RWPE2 (cell line): ENCODE measurements around the gene RBM18.

Experiments
- ATAC-seq: fragments of 200-7000 bp; cut with Tn5 transposase; 3 replicates; pipeline ENCODE4 v1.9.1; 2021; ENCODE audit warnings: low read depth
- DNase-seq: peaks from one replicate; pipeline ENCODE4 v3.0.0-alpha.2; 2020; ENCODE audit warnings: low spot score
- H3K27ac ChIP-seq: fragments of 450-650 bp; 2 replicates; pipeline ENCODE4 v1.5.1; 2017; ENCODE audit warnings: mild to moderate bottlenecking; ENCODE audit not compliant: poor library complexity, severe bottlenecking
- H3K27me3 ChIP-seq: fragments of 250-450 bp; sonication (Bioruptor Pico); 2 replicates; pipeline ENCODE4 v1.5.1; 2021; ENCODE audit warnings: mild to moderate bottlenecking, moderate library complexity; ENCODE audit not compliant: insufficient read depth, poor library complexity, severe bottlenecking
- H3K36me3 ChIP-seq: fragments of 250-450 bp; sonication (Bioruptor Pico); 2 replicates; pipeline ENCODE4 v1.5.1; 2020; ENCODE audit warnings: low read depth, mild to moderate bottlenecking, moderate library complexity
- H3K4me1 ChIP-seq: fragments of 250-450 bp; sonication (Bioruptor Pico); 2 replicates; pipeline ENCODE4 v1.5.1; 2021; ENCODE audit warnings: mild to moderate bottlenecking, moderate library complexity; ENCODE audit not compliant: insufficient read depth, poor library complexity, severe bottlenecking
- H3K4me3 ChIP-seq: fragments of 250-450 bp; sonication (Bioruptor Pico); 2 replicates; pipeline ENCODE4 v1.5.1; 2021; ENCODE audit warnings: mild to moderate bottlenecking, moderate library complexity; ENCODE audit not compliant: severe bottlenecking
- H3K9me3 ChIP-seq: fragments of 250-450 bp; sonication (Bioruptor Pico); 2 replicates; pipeline ENCODE4 v1.5.1; 2021; ENCODE audit warnings: mild to moderate bottlenecking, moderate library complexity; ENCODE audit not compliant: severe bottlenecking
- TF ChIP-seq, protein P1 (sequence below): fragments of 450-650 bp; IDR thresholded peaks from one replicate; pipeline ENCODE4 v1.5.1; 2017; ENCODE audit warnings: mild to moderate bottlenecking, moderate library complexity; ENCODE audit not compliant: poor library complexity, severe bottlenecking

RBM18 gene

GRCh38 chr9:122252796-122253195 is 11.8 kb downstream of the RBM18 start:
- Histone ChIP-seq H3K36me3 (peaks cover 54% of the 10 kb centered on the region), H3K4me1 (peaks cover 17% of the 10 kb centered on the region), H3K9me3 (no peaks in the 10 kb centered on the region), H3K27me3 (no peaks in the 10 kb centered on the region), H3K4me3 (no peak overlapping the region), H3K27ac (no peak overlapping the region)
- ATAC-seq (no peak), DNase-seq (no peak)
- TF ChIP-seq, protein P1, sequence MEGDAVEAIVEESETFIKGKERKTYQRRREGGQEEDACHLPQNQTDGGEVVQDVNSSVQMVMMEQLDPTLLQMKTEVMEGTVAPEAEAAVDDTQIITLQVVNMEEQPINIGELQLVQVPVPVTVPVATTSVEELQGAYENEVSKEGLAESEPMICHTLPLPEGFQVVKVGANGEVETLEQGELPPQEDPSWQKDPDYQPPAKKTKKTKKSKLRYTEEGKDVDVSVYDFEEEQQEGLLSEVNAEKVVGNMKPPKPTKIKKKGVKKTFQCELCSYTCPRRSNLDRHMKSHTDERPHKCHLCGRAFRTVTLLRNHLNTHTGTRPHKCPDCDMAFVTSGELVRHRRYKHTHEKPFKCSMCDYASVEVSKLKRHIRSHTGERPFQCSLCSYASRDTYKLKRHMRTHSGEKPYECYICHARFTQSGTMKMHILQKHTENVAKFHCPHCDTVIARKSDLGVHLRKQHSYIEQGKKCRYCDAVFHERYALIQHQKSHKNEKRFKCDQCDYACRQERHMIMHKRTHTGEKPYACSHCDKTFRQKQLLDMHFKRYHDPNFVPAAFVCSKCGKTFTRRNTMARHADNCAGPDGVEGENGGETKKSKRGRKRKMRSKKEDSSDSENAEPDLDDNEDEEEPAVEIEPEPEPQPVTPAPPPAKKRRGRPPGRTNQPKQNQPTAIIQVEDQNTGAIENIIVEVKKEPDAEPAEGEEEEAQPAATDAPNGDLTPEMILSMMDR, result no peak

- H3K27me3 ChIP-seq, result no peaks in the 10 kb centered on the region
- H3K4me3 ChIP-seq, result no peak overlapping the region
- DNase-seq (no peak), ATAC-seq (no peak)
- TF ChIP-seq, protein P1, result no peak
- H3K9me3 ChIP-seq, result no peaks in the 10 kb centered on the region
- H3K36me3 ChIP-seq, result peaks cover 51% of the 10 kb centered on the region
- H3K4me1 ChIP-seq, result peaks cover 18% of the 10 kb centered on the region
- H3K27ac ChIP-seq, result peak overlapping the region; percentile 21
Measured at GRCh38 chr9:122251351-122251750, 13.3 kb downstream of the RBM18 start.

DNA sequence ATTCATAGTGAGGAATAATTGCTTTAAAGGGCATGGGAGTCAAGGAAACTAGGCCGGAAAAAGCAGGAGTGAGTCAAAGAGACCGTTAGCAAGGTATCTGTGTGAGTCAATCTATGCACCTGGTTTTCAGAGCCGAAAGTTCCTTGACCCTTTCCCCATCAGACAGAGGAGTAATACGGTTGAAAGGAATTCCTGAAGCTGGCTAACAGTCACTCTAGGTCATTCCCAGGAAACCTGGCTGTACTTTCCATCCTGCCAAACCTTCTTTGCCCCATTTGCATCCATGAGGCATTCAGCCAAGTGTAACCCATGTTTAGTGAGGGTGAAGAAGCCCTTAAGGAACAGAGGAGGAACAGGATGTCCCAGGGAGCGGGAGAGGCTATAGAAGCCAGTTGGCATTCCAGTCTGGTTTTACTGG is 16.2 kb downstream of the RBM18 start:
- no peaks in the 10 kb centered on the region for H3K9me3 ChIP-seq
- peaks cover 18% of the 10 kb centered on the region for H3K4me1 ChIP-seq
- ATAC-seq (peak; percentile 96), DNase-seq (peak; percentile 70)
- peaks cover 67% of the 10 kb centered on the region for H3K36me3 ChIP-seq
- H3K27me3 ChIP-seq, result no peaks in the 10 kb centered on the region
- TF ChIP-seq, protein P1, result no peak
- H3K4me3 ChIP-seq, result no peak overlapping the region
- peak overlapping the region; percentile 99 for H3K27ac ChIP-seq

DNA sequence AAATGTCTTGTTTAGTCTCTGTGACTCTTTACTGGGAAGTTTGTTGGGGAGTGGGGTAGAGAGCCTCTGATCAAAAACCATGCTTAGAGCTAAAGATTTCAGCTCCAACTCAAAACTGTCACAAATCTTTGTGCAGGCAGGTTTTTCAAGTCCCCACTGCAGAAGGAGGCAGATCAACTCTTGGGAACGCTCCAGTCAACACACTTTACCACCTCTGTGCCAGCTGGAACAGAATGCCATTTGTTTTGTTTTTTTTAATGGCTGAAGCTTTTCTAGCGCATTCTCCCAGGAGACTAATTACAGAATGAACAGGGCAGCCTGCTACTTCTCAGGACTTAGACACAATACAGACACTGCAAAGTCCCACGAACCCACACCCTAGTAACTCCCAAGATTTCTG is 18.0 kb downstream of the RBM18 start:
- DNase-seq (no peak), ATAC-seq (no peak)
- Histone ChIP-seq H3K27ac (peak overlapping the region; percentile 99), H3K4me3 (no peak overlapping the region), H3K36me3 (peaks cover 81% of the 10 kb centered on the region), H3K27me3 (no peaks in the 10 kb centered on the region), H3K9me3 (no peaks in the 10 kb centered on the region), H3K4me1 (peaks cover 18% of the 10 kb centered on the region)
- TF ChIP-seq, protein P1, result no peak

DNA sequence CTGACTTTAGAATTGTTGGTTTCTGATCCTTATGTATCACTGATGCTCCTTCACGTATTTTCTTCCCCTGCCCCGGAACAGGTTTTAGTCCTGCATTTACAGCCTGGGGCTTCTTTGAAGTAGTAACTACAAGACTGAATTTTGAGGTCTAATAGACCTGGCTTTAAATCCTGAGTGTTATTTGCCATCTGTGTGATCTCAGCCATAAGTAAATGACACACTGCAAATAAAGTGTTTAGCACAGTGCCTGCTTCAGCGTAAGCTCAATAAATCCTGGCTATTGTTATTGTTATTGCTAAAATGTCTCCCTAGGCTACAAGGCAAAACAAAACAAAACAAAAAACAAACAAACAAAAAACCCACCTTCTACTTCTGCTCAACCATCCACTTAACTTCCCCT is 20.3 kb downstream of the RBM18 start:
- Histone ChIP-seq H3K9me3 (no peaks in the 10 kb centered on the region), H3K4me3 (no peak overlapping the region), H3K4me1 (peaks cover 15% of the 10 kb centered on the region), H3K27me3 (no peaks in the 10 kb centered on the region), H3K36me3 (peaks cover 74% of the 10 kb centered on the region), H3K27ac (no peak overlapping the region)
- TF ChIP-seq, protein P1, result no peak
- ATAC-seq (no peak), DNase-seq (no peak)
